Peyer's patch (tissue), 4 donors: ENCODE measurements around the gene ITPRIP.

Source experiments
- CTCF ChIP-seq, 6 experiments: fragments of 450-650 bp in 4 of 6; fragments of 200-600 bp in 2 of 6; sonication (generic) in 1 of 6; IDR thresholded peaks; one replicate each; pipeline ENCODE4 v1.5.1; 2017 to 2019; ENCODE audit warnings: antibody characterized with exemption in 6 of 6, mild to moderate bottlenecking in 3 of 6, moderate library complexity in 1 of 6
- POLR2A ChIP-seq, 2 donors: fragments of 450-650 bp; IDR thresholded peaks; one replicate each; pipeline ENCODE4 v1.5.1; 2017; ENCODE audit warnings: antibody characterized with exemption in 2 of 2, mild to moderate bottlenecking in 2 of 2, moderate library complexity in 2 of 2

- TF ChIP-seq CTCF (IDR thresholded peaks at IDR 0.05) (no peak), POLR2A (IDR thresholded peaks at IDR 0.05) (no peak)
These were observed 16.4 kb downstream of the ITPRIP start for GRCh38 chr10:104321725-104322415.
